ENCODE results near the gene MDK. TPM values are rescaled to one million over a fixed set of nuclear protein-coding genes. Genes with fewer than 3 reads are reported as not detected.

Gene MDK
- total and polyA plus RNA-seq, 2 donors (not counting 3 experiments of a cell fraction or from before 2014, with no cell fraction given), result 331 to 893 TPM

DNA sequence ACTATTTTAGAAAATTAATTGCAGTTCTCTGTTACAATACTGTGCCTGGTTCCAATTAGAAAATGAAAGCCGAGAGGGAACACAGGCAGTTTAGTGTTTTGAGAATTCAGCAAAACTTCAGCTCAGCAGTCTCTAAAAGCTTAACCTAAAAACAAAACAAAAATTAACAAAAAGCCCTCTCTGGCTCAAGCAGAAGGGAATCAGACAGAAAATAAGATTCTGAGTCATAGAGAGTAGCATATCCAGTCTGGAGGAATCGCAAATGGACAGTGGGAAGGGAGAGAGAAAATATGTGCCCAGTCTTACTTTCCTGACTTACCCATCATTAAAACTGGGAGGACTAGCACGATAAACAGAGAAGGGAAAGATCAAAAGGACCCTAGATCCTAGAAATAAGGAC is 48.2 kb downstream of the MDK start:
- FAIRE-seq (no peak), DNase-seq (ENCODE audit: low read depth, low spot score) (no peak)
- intact Hi-C loops (cut with micrococcal nuclease), result no loop called here
- dilution Hi-C loops (cut with MboI; ENCODE audit: extremely low pct_ligation_motif_present, low sequenced_read_pairs), result no loop called here
- no peak overlapping the region for H3K27ac ChIP-seq (ENCODE audit: insufficient read depth, low read depth, low read length)
- H3K27me3 ChIP-seq (ENCODE audit: control insufficient read depth in 2 of 2, insufficient read depth in 2 of 2, low read length in 2 of 2), result no peaks in the 10 kb centered on the region
- no peak overlapping the region for H3K4me2 ChIP-seq (ENCODE audit: insufficient read depth, low read length)
- no peak overlapping the region for H2AFZ ChIP-seq (ENCODE audit: low read depth, low read length)
- no peak overlapping the region for H3K9ac ChIP-seq (replicated peaks; ENCODE audit: extremely low read depth, insufficient read depth, low read length)
- no peaks in the 10 kb centered on the region for H3K9me1 ChIP-seq (replicated peaks; ENCODE audit: control insufficient read depth, extremely low read depth, insufficient read depth, low read length)
- no peak overlapping the region for H3K4me3 ChIP-seq (replicated peaks in 1 of 3; ENCODE audit: insufficient read depth in 1 of 3, low read depth in 1 of 3, low read length in 3 of 3)
- H3K4me1 ChIP-seq (ENCODE audit: control insufficient read depth, extremely low read depth, insufficient read depth, low read length), result no peaks in the 10 kb centered on the region
- BruUV-seq (replicated peaks), result no TSS peak
- POLR2A ChIA-PET, result no interaction called here
- H4K20me1 ChIP-seq (replicated peaks; ENCODE audit: control insufficient read depth, extremely low read depth, insufficient read depth, low read length), result no peaks in the 10 kb centered on the region
- H3K36me3 ChIP-seq (ENCODE audit: control insufficient read depth in 2 of 2, extremely low read depth in 1 of 2, insufficient read depth in 2 of 2, low read length in 2 of 2), result peaks cover 7 to 12% of the 10 kb centered on the region in 2 experiments
- H3K79me2 ChIP-seq (ENCODE audit: control insufficient read depth, insufficient read depth, low read length), result no peaks in the 10 kb centered on the region
- TF ChIP-seq POLR2A (IDR thresholded peaks at IDR 0.05; ENCODE audit: low read depth, low read length) (no peak), MYC (IDR thresholded peaks at IDR 0.05; ENCODE audit: low read depth, low read length) (no peak), POLR2AphosphoS5 (IDR thresholded peaks at IDR 0.05; ENCODE audit: insufficient read depth, low read depth, low read length) (no peak), GATA2 (IDR thresholded peaks at IDR 0.05; ENCODE audit: insufficient read depth, insufficient read length, low read depth, low read length) (no peak), EZH2 (IDR thresholded peaks at IDR 0.05; ENCODE audit: borderline replicate concordance, low read depth, low read length, severe bottlenecking) (no peak), FOS (IDR thresholded peaks at IDR 0.05; ENCODE audit: borderline replicate concordance, insufficient read depth, low read length) (no peak), JUN (IDR thresholded peaks at IDR 0.05; ENCODE audit: borderline replicate concordance, insufficient read depth, insufficient read length, low read depth) (no peak)
- TF ChIP-seq, protein P1, sequence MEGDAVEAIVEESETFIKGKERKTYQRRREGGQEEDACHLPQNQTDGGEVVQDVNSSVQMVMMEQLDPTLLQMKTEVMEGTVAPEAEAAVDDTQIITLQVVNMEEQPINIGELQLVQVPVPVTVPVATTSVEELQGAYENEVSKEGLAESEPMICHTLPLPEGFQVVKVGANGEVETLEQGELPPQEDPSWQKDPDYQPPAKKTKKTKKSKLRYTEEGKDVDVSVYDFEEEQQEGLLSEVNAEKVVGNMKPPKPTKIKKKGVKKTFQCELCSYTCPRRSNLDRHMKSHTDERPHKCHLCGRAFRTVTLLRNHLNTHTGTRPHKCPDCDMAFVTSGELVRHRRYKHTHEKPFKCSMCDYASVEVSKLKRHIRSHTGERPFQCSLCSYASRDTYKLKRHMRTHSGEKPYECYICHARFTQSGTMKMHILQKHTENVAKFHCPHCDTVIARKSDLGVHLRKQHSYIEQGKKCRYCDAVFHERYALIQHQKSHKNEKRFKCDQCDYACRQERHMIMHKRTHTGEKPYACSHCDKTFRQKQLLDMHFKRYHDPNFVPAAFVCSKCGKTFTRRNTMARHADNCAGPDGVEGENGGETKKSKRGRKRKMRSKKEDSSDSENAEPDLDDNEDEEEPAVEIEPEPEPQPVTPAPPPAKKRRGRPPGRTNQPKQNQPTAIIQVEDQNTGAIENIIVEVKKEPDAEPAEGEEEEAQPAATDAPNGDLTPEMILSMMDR (IDR thresholded peaks at IDR 0.05; ENCODE audit: extremely low read depth in 1 of 2, insufficient read depth in 1 of 2, low read depth in 1 of 2, low read length in 2 of 2), result no peak
- TF ChIP-seq, protein P2, sequence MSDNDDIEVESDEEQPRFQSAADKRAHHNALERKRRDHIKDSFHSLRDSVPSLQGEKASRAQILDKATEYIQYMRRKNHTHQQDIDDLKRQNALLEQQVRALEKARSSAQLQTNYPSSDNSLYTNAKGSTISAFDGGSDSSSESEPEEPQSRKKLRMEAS (IDR thresholded peaks at IDR 0.05; ENCODE audit: insufficient read depth, insufficient read length), result no peak
- no peaks in the 10 kb centered on the region for H3K9me3 ChIP-seq (replicated peaks; ENCODE audit: control insufficient read depth, insufficient read depth, low read length)
- CTCF ChIA-PET, result interaction anchor here (1.3 kb wide), 2 partner anchors 37 to 100 kb away, joined by 3 to 4 read pairs; no protein-coding TSS in a partner anchor
